IgD-negative memory B cell (primary cell): ENCODE data around the gene CLN5. TPM values are rescaled to one million over a fixed set of nuclear protein-coding genes. Genes with fewer than 3 reads are reported as not detected.
A peak's percentile ranks its signal among the peaks of the same experiment; 100 is the strongest.

ENCODE experiments used
- H3K27ac Mint-ChIP-seq, 3 donors: one replicate each; pipeline ENCODE4 v1.8.0; 2020 to 2022; ENCODE audit warnings: mild to moderate bottlenecking in 3 of 3, mixed read lengths in 3 of 3, moderate library complexity in 1 of 3
- H3K27me3 Mint-ChIP-seq: one replicate; pipeline ENCODE4 v1.8.0; 2021; ENCODE audit warnings: mixed read lengths
- H3K36me3 Mint-ChIP-seq: one replicate; pipeline ENCODE4 v1.8.0; 2020; ENCODE audit warnings: mild to moderate bottlenecking, mixed read lengths
- H3K4me1 Mint-ChIP-seq, 3 donors: one replicate each; pipeline ENCODE4 v1.8.0; 2020 to 2022; ENCODE audit warnings: mixed read lengths in 3 of 3, mild to moderate bottlenecking in 1 of 3
- H3K4me3 Mint-ChIP-seq, 4 donors: one replicate each; pipeline ENCODE4 v1.8.0; 2020 to 2022; ENCODE audit warnings: mild to moderate bottlenecking in 4 of 4, mixed read lengths in 4 of 4, moderate library complexity in 3 of 4
- H3K9me3 Mint-ChIP-seq, 3 donors: one replicate each; pipeline ENCODE4 v1.8.0; 2020 to 2021; ENCODE audit warnings: mixed read lengths in 3 of 3, mild to moderate bottlenecking in 1 of 3
- polyA plus RNA-seq: library from polyadenylated mRNA; unstranded; fragments of 300-500 nt; fragmentation: Illumina TruSeq; gene quantifications from one replicate; pipeline ENCODE4 v1.2.3, GENCODE V29; 2021

The CLN5 gene
- polyA plus RNA-seq, 1 donor from 2014 or later, result 16.9 TPM

GRCh38 chr13:76969488-76970365, 22.2 kb upstream of the CLN5 start:
- Mint-ChIP-seq H3K9me3 (peaks cover 0 to 2% (median 0%) of the 10 kb centered on the region in 3 donors), H3K36me3 (peaks cover 2% of the 10 kb centered on the region), H3K4me1 (peaks cover 0 to 4% (median 3%) of the 10 kb centered on the region in 3 donors), H3K27me3 (peaks cover 18% of the 10 kb centered on the region), H3K27ac (no peak overlapping the region), H3K4me3 (no peak overlapping the region)

GRCh38 chr13:76971215-76971614, 20.7 kb upstream of the CLN5 start:
- Mint-ChIP-seq H3K4me3 (no peak overlapping the region), H3K27ac (no peak overlapping the region), H3K36me3 (peaks cover 2% of the 10 kb centered on the region), H3K9me3 (peaks cover 0 to 2% (median 0%) of the 10 kb centered on the region in 3 donors), H3K4me1 (peaks cover 0 to 4% (median 3%) of the 10 kb centered on the region in 3 donors), H3K27me3 (peaks cover 18% of the 10 kb centered on the region)

DNA sequence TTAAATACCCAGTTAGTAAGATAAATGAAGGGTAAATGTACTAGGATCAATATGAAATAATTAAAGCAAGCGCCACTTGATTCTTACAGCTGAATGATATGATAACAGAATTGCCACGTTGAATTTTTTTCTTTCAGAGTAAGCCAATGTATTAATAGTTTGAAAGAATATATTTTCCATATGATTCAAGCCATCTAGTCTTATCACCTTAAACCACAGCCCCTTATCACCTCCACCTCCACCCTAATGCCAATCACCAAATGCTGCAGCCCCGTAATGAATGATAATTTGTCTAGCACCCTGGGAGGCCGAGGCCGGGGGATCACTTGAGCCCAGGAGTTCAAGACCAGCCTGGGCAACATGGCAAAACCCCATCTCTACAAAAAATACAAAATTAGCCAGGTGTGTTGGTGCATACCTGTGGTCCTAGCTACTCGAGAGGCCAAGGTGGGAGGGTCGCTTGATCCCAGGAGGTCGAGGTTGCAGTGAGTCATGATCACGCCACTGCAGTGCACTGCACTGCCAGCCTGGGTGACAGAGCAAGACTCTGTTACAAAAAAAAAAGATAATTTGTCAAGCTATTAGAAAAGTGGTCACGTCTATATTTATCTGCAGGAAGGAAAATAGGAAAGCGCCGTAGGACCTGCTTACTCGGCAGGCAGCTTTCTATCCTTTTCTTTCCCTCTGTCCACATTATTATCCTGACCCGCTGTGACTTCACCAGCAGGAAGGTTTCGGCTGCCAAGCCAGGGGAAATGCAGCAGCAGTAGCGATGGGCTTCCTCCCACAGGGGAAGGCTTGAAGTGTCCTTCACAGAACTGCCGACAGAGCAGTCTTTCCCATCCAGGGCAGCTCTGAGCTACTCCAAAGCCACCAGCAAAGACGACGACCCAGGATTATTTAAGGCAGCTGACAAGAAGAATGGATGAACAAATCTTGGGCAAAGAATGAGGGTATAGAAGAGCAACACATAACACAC, 19.7 kb upstream of the CLN5 start:
- H3K27me3 Mint-ChIP-seq, result peaks cover 19% of the 10 kb centered on the region
- peaks cover 2% of the 10 kb centered on the region for H3K36me3 Mint-ChIP-seq
- H3K4me1 Mint-ChIP-seq, result peaks cover 0 to 4% (median 3%) of the 10 kb centered on the region in 3 donors
- no peak overlapping the region for H3K4me3 Mint-ChIP-seq
- peaks cover 0 to 2% (median 0%) of the 10 kb centered on the region in 3 donors for H3K9me3 Mint-ChIP-seq
- H3K27ac Mint-ChIP-seq, result peak overlapping the region in 1 of 3 donors; percentile 8

DNA sequence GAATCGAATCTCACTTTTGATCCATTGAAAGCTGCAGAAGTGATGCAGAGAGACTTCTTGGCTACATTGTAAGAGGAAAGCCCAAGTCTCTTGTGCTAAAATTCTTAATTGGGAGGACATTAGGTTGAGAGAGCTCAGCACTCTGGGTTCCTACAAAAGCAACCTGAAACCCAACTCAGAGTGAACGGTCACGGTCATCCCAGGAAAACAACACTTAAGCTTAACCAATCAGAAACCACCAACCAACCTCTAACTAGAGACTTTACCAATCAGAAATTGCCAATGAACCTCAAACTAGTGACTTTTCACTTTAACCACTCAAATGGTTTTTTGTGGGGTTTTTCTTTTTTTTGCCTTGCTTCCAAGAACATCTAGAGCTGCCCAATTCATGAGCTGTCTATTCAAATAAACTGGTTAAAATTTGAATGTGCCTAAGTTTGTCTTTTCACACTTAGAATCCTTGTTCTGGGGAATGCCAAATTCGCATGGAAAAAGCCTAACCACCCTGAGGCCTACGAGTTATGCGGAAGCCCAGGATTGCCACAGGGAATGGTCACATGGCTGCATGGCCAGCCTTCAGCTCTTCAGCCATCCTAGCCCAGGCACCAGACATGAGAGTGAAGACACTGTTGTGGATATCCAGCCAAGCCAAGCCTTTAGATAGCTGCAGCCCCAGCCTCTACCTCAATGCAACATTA, 17.8 kb upstream of the CLN5 start:
- Mint-ChIP-seq H3K27me3 (peaks cover 16% of the 10 kb centered on the region), H3K27ac (no peak overlapping the region), H3K9me3 (no peaks in the 10 kb centered on the region), H3K4me1 (peaks cover 0 to 4% (median 4%) of the 10 kb centered on the region in 3 donors), H3K4me3 (no peak overlapping the region), H3K36me3 (peaks cover 2% of the 10 kb centered on the region)

GRCh38 chr13:76974618-76974975, 17.3 kb upstream of the CLN5 start:
- H3K9me3 Mint-ChIP-seq, result no peaks in the 10 kb centered on the region
- peaks cover 0 to 4% (median 4%) of the 10 kb centered on the region in 3 donors for H3K4me1 Mint-ChIP-seq
- H3K4me3 Mint-ChIP-seq, result no peak overlapping the region
- no peak overlapping the region for H3K27ac Mint-ChIP-seq
- H3K27me3 Mint-ChIP-seq, result peaks cover 17% of the 10 kb centered on the region
- H3K36me3 Mint-ChIP-seq, result peaks cover 2% of the 10 kb centered on the region

DNA sequence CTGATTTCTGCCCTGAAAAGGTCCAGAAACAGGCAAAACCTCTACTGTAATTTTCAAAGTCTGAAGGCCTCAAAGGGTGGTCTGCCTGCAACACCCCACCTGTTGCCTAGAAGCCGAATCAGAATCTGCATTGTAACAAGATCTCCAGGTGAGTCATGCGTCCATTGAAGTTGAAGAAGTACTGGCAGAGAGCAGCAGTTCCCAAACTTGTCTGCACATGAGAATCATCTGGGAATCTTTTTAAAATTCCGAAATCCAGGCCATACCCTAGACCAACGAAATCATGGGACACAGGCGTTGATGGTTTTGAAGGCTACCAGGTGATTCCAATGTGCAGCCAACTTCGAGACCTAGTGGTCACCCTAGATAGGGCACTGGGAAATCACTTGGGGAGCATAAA, 16.0 kb upstream of the CLN5 start:
- Mint-ChIP-seq H3K4me3 (no peak overlapping the region), H3K27ac (no peak overlapping the region), H3K36me3 (peaks cover 2% of the 10 kb centered on the region), H3K9me3 (no peaks in the 10 kb centered on the region), H3K4me1 (peaks cover 2 to 4% (median 4%) of the 10 kb centered on the region in 3 donors), H3K27me3 (peaks cover 17% of the 10 kb centered on the region)

DNA sequence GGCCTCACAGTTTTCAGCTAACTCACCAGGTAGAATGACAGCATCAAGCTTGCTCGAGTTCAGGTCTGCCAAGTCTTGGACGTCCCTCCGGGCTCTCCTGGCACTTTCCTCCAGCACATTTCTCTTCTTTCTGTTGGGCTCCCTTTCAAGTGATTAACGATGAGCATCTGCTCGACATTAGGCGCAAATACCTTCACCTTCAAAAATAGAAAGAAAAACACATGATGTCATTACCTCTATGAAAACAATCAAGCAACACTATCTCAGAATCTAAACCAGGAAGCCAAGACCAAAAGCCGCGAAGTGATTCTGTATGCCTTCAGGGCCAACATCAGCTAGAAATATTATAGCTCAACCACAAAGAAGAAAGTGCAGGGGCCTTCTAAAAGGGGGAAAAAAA, 15.4 kb upstream of the CLN5 start:
- Mint-ChIP-seq H3K27me3 (peaks cover 22% of the 10 kb centered on the region), H3K9me3 (no peaks in the 10 kb centered on the region), H3K4me3 (no peak overlapping the region), H3K4me1 (peaks cover 2 to 4% (median 4%) of the 10 kb centered on the region in 3 donors), H3K36me3 (peaks cover 2% of the 10 kb centered on the region), H3K27ac (no peak overlapping the region)

GRCh38 chr13:76976929-76977328, 15.0 kb upstream of the CLN5 start:
- no peak overlapping the region for H3K27ac Mint-ChIP-seq
- no peak overlapping the region for H3K4me3 Mint-ChIP-seq
- H3K36me3 Mint-ChIP-seq, result peaks cover under 1% of the 10 kb centered on the region
- peaks cover 22% of the 10 kb centered on the region for H3K27me3 Mint-ChIP-seq
- H3K4me1 Mint-ChIP-seq, result peaks cover 2 to 4% (median 4%) of the 10 kb centered on the region in 3 donors
- no peaks in the 10 kb centered on the region for H3K9me3 Mint-ChIP-seq

DNA sequence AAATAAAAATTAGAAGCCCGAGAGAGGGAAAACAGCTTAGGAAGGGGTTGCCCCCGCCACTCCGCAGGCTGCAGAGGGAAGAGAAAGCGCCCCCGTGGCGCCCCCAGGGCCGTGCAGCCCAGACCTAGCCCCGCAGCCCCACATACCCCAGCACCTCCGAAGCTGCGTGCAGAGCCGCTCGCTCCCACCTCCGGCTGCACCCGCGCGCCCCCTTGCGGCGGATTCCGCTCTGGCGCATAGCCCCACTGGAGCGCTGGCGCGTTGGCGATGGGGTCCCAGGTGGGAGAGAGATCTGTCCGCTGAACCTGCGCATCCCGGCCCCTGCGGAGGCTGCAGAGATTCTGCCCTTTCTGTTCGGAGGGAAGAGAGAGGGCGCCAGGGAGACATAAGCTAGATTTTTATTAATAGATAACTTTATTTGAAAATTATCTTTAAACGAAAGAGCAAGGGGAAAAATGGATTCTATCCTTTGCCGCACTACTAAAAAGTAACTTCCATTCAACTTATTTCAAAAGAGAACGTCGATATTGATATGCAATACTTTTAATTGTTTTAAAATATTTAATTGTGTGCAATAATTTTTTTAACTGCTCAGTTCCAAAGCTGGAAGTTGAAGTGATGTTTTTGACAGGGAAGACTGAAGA, 11.7 kb upstream of the CLN5 start:
- Mint-ChIP-seq H3K36me3 (peaks cover 1% of the 10 kb centered on the region), H3K9me3 (no peaks in the 10 kb centered on the region), H3K4me1 (peaks cover 0 to 2% (median 2%) of the 10 kb centered on the region in 3 donors), H3K27me3 (peaks cover 15% of the 10 kb centered on the region), H3K4me3 (peak overlapping the region in 1 of 4 donors; percentile 68), H3K27ac (no peak overlapping the region)

DNA sequence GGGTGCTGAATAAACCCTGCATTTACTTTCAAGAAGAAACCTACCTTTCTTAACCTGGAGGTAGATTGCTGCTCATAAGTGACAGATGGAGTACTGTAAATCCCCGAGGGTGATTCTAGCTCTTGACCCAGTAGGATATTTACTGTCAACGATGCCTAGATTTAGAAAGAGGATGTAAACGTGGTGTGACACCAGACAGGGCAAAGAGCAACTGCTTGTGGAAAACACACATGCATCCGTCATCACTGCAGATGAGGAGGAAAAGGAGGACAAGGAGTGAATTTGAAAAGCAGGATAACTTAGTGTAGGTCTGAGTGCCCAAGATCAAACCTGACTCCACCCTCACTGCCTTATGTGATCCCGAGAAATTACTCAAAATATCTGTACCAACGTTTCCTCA, 9.8 kb upstream of the CLN5 start:
- peaks cover 0 to 2% (median 2%) of the 10 kb centered on the region in 3 donors for H3K4me1 Mint-ChIP-seq
- H3K36me3 Mint-ChIP-seq, result peaks cover 1% of the 10 kb centered on the region
- H3K4me3 Mint-ChIP-seq, result no peak overlapping the region
- H3K27ac Mint-ChIP-seq, result no peak overlapping the region
- peaks cover 12% of the 10 kb centered on the region for H3K27me3 Mint-ChIP-seq
- no peaks in the 10 kb centered on the region for H3K9me3 Mint-ChIP-seq

GRCh38 chr13:76983676-76984075, 8.2 kb upstream of the CLN5 start:
- Mint-ChIP-seq H3K27ac (no peak overlapping the region), H3K27me3 (peaks cover 16% of the 10 kb centered on the region)

DNA sequence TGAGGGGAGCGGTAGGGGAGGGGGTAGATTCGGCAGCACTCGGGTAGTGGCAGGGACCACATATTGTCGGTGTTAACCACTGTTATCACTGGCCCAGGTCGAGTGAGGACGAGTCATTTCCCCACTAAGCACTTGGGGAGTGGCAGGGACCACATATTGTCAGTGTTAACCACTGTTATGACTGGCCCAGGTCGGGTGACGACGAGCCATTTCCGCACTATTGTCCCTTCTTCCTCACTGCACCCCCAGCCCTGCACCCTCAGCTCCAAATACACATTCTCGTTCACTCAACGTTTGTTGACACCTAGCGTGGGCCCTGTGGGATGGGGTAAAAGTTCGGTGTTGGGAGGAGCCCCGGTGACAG, 467 bp upstream of the CLN5 start:
- Mint-ChIP-seq H3K4me3 (peak overlapping the region; percentile 97 to 99 (median 98)), H3K27me3 (peaks cover 4% of the 10 kb centered on the region), H3K27ac (peak overlapping the region; percentile 96 to 100 (median 99)), H3K9me3 (no peaks in the 10 kb centered on the region), H3K4me1 (peaks cover 17 to 24% (median 20%) of the 10 kb centered on the region in 3 donors), H3K36me3 (no peaks in the 10 kb centered on the region)

More at GRCh38 chr13:76983676-76984075, 8.2 kb upstream of the CLN5 start:
- Mint-ChIP-seq H3K9me3 (no peaks in the 10 kb centered on the region), H3K36me3 (peaks cover 1% of the 10 kb centered on the region), H3K4me1 (peaks cover 0 to 2% (median 2%) of the 10 kb centered on the region in 3 donors), H3K4me3 (no peak overlapping the region)

GRCh38 chr13:76992548-76993001, 694 bp downstream of the CLN5 start:
- peak overlapping the region; percentile 97 to 99 (median 98) for H3K4me3 Mint-ChIP-seq
- no peaks in the 10 kb centered on the region for H3K9me3 Mint-ChIP-seq
- peak overlapping the region; percentile 96 to 100 (median 99) for H3K27ac Mint-ChIP-seq
- H3K27me3 Mint-ChIP-seq, result peaks cover 4% of the 10 kb centered on the region
- peaks cover 17 to 29% (median 23%) of the 10 kb centered on the region in 3 donors for H3K4me1 Mint-ChIP-seq
- no peaks in the 10 kb centered on the region for H3K36me3 Mint-ChIP-seq

GRCh38 chr13:76993021-76993420, 1.1 kb downstream of the CLN5 start:
- no peaks in the 10 kb centered on the region for H3K9me3 Mint-ChIP-seq
- peaks cover 20 to 30% (median 25%) of the 10 kb centered on the region in 3 donors for H3K4me1 Mint-ChIP-seq
- peaks cover under 1% of the 10 kb centered on the region for H3K36me3 Mint-ChIP-seq
- peak overlapping the region; percentile 97 to 99 (median 98) for H3K4me3 Mint-ChIP-seq
- H3K27ac Mint-ChIP-seq, result peak overlapping the region; percentile 96 to 100 (median 99)
- peaks cover under 1% of the 10 kb centered on the region for H3K27me3 Mint-ChIP-seq
